Inferior parietal cortex (tissue), 1 donor: ENCODE measurements around the gene DNAJC18.
"Not testable (repeated sequence)": the region's sequence is repeated elsewhere in the genome, so short reads cannot be mapped to it uniquely, and the experiment has no call there.

Source experiments
- DNase-seq: peaks from one replicate; pipeline ENCODE4 v3.0.0-alpha.2; 2016; ENCODE audit errors: extremely low spot score

Gene DNAJC18

DNA sequence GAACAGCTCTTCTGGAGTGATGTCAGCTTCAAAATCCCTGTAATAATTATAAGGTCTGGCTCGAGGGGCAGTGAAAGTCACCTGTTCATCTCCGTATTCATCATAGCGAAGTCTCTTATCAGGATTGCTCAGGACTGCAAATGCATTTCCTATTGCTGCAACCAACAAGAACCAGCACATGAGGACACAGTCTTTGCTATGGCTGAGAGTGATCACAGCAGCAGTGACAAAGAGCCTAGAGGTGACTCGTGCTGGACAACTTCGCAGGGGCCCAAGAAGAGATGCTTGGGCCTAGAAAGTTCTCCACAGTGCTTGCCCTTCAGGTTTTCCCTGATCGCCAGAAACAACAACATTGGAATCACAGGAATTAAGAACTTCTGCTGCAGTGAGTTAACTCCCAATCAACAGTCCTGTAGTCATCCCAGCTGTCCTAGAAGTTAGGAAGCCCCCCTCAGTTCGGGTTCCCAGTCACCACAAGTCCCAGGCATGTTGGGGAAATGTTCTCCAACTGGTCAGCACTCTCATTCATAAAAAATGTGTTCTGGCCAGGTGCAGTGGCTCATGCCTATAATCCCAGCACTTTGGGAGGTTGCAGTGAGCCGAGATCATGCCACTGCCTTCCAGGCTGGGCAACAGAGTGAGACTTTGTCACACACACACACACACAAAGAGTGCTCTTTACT lies 13.0 kb downstream of the DNAJC18 start:
- no peak for DNase-seq

DNA sequence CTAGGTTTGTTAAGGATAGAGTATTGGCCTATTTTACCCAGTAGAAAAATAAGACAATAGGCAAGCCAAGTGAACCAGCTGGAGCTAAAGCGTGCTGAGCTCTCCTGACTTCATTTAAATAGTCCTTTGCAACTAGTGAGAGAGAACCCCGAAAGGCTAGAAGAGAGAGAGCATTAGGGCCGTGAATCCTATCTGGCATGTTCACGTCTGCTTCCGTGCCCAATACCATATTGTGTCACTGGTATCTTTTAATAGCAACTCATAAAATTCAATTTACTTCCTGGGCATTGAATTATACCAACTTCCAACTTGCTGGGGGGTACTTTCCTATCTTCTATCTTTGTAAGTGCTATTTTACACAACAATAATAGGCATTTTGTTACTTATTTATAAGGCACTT lies 13.8 kb downstream of the DNAJC18 start:
- DNase-seq, result no peak

DNA sequence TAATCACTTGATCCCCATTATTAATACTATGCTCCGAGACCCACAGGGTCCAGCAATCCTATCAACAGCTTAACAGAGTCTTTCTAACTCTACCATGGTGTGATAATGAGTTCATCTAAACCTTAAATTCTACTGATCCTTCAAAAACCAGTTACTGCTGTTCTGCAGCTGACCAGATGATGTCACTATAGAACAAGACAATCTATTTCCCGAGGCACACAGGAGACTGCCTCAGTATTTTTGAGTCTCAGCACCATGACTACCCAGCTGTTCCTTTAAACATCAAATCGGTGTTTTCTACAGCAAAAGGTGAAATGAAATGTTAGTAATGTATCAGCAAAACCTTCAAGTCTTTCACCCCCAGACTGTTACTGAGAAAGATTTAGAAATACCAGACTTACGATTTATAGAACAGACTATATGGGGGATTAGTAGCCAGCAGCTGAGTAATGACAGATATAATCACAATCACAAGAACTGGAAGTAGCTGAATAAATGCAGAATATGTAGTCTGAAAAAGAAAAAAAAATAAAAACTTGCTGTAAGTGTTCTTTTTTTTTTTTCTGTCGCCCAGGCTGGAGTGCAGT lies 16.9 kb downstream of the DNAJC18 start:
- peak; percentile 82 for DNase-seq

DNA sequence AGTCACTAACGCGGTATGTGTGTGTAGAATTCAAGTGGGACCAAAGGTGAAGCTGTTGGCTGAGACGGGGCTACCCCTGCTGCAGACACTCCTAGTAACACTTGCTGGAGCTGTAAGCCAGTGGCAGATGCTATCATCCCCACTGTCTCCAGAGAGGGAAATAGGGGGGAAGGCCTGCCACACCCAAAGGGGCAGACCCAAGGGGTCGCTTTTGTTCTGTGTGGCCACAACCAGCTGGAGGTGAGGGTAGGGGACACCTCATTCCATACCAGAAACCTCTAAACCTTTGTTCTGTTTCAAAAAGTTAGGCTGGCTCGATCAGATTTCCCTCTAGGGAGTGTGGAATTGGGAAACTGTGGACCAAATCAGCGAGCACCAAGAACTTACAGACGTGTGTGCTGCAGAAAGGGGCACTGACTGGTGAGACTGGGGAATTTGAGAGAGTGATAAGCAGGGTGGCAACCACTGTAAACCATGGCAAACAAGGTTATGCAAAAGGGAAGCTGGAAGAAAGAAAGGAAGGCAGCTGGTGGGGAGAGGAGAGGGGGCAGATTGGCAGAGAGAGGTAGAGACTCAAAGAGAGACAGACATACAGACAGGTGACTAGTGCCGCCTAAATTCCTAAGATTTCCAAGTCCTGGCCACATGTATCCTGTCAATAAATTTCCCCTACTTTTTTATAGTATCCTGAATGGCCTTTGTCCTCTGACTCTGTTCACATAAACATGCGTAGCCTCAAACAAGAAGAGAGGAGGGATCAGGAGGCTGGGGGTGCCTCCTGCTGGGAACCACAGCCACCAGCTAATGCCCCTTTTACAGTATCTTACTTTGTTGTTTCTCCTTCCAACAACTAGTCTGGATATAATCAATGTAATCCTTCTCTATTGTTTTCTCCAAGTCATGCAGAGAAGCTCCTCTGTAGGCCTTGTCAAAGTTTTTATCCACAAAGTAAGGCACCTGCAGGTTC lies 19.8 kb downstream of the DNAJC18 start:
- DNase-seq, result no peak

DNA sequence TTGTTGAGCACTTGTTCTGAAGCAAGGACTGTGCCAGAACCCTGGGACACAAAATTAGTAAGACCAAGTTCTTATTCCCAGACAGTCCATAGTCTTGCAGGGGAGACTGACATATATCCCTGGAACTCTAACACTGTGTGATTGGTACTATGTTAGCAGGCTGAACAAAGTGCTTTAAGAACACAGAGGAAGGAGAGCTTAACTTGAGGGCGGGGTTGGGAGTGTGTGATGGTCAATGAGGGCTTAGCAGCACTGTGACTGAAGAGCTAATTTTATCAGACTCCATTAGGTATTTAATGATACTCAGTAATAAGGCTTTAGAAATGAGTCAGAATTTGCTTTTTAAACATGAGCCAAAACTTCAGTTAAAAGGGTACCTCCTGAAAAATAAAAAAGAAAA lies 20.5 kb downstream of the DNAJC18 start:
- DNase-seq, result no peak

DNA sequence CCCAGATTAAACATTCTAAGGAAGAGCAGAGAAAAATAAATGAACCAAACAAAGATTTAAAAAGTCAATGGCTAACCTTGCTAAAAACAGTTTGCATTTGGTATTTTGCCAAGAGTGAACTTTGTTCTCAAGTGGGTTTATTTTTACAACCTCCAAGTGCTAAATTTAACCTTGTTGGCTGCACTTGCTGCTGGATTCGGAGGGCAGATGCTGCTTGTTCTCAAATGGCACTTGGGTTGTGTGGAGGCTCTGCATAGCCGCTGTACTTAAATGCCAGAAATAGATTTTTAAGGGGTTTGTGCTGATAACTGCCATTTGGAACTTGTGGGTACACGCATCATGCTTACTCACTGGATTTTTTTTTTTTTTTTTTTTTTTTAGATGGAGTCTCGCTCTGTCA lies 22.1 kb downstream of the DNAJC18 start:
- DNase-seq, result peak; percentile 61

DNA sequence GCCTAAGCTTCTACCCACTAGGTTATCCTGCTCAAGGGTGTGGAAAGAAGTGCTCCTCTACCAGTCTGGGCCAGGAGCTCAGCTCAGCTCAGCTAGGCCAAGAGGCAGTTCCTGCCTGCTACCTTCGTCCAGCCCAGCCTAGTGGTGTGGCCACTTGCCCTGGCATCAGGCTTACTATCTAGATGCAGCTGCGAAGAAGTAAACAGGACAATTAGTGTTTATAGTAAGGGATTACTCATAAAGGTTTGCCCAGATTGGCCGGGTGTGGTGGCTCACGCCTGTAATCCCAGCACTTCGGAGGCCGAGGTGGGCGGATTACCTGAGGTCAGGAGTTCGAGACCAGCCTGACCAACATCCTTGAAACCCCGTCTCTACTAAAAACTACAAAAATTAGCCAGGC lies 22.7 kb downstream of the DNAJC18 start:
- no peak for DNase-seq

DNA sequence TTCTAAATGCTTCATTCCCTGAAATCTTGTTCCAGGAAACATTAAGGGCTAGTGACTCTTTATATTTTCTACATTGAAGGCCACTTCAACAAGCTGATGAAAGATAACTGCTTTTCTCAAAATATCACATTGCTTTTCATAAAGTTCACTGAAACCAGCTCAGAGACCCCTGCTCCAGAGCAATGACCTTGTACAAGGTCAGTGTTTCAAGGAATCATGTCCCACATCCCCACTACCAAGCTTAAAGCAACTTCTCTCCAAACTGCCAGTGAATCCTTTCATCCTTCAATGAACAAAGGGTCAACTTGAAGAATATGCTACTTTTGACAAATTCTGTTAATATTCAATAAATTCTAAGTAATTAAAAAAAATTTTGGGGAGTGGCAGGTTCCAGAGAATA lies 23.5 kb downstream of the DNAJC18 start:
- no peak for DNase-seq

DNA sequence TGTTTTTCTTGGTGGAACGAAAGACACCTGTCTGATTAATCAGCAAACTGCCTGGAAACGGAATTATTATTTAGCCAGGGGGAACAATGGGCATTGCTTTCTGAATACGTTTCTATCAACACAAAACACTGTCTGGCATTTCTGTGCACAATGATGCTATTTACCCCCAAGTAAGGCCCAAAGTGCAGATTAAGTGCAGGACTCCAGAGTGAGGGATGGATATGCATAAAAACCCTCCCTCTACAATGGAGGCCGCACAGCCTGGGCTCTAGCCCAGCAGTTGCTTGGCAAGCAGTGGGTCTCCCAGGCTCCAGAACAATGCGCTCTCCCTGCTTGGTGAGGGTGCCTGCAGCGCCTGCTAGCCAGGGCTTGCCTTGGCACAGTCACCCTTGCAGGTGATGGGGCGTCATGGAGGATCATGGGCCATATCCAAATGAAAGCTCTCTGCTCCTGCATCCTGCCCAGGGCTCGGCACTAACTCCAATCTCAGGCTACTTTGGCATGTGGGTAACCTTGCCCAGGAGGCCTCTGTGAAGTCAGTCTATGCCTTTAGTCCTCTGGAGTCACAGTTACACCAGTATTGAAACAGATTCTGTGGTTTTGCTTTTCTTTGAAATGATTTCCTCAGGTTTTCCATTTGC lies 24.0 kb downstream of the DNAJC18 start:
- DNase-seq, result peak; percentile 77

DNA sequence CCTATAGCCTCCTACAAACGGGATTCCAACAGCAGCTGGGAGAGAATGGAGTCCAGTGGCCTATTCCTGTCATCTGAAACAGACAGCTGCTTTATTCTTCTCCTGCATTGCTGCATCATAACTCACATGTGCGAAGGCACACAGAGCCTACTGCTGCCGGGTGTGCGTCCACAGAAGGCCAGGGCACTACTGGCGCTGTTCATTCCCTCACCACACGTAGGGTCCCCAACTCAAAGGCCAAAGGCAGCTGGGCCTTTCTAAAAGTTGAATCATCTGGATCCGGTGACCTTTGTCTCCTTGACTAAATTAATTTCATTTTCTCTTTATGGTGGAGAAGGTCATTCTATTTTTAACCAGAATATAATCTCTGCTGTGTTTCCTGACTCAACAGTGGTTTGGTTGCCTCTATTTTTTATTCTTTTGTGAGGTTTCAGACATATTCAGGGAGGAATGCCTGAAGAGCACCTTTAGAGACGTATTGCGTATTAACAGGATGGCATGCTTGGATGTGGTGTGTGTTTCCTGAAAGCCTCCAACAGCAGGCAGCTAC lies 24.7 kb downstream of the DNAJC18 start:
- DNase-seq, result peak; percentile 39

DNA sequence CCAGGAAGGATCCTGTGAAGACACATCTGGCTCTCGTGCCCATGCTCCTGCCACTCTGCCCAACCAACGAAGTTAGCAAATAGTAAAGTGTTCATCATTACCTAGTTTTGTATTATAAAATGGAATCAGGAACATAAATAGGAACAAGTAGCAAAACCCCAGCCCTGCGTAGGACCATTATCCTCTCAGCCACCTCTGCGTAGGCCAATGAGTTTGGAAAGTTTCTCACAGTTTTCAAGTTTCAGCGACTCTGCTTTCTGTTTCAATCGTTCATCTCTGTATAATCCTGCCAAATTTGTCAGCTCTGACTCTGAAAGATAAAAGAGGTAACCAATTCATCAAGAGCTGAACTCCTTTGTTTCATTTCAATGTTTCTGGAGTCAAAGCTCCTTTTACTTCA lies 25.4 kb downstream of the DNAJC18 start:
- peak; percentile 20 for DNase-seq

DNA sequence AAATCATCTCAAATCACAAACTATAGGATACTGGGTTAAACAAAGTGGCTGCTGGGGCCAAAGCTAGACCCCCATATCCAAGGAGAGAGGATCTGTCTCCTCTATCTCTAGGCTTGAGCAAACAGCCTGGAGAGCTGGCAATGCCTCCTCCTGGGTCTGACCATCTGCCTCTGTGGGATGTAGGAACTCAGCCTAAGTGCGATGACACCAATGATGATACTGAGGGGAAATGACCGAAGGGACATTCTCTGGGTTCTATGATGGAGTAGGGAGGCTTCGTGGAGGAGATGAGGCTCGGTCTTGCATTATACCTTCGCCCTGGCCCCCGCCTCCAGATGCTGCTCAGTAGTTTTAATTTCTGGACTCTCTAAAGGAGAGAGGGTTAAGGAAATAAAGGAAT lies 26.2 kb downstream of the DNAJC18 start:
- DNase-seq, result no peak

DNA sequence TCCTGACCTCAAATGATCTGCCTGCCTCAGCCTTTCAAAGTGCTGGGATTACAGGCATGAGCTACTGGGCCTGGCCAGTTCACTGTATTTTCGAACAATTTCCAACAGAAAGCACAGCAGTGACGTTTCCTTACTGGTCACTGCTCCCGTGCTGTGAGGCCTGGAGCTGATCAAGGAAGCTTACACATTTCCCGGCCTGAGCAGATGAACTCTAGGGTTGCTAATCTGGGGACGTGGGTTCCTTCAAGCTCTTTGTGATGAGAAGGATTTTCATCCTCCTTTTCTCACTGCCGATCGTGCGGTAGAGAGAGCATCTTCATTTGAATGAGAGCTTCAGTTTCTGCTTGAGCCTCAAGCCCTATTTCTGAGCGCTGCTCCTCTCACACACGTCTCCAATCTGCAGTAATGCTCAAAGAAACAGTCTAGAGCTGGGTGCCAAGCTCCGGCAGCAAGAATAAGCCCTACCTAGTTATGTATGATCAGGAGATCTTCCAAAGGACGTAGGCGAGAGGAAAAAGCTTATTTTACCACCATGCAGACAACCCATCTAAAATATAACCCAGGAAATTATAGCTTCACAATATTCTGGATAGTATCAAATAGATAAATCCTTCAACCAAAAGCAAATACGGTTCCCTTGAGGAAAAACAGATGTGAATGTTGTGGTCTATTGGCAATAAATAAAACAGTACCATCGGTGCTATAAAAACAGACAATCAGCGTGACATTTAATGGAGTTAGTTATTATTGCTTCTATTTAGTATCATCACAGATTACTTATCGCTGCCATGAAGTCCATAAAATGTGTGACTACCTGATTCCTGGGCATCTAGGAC lies 28.1 kb downstream of the DNAJC18 start:
- DNase-seq, result peak; percentile 61

DNA sequence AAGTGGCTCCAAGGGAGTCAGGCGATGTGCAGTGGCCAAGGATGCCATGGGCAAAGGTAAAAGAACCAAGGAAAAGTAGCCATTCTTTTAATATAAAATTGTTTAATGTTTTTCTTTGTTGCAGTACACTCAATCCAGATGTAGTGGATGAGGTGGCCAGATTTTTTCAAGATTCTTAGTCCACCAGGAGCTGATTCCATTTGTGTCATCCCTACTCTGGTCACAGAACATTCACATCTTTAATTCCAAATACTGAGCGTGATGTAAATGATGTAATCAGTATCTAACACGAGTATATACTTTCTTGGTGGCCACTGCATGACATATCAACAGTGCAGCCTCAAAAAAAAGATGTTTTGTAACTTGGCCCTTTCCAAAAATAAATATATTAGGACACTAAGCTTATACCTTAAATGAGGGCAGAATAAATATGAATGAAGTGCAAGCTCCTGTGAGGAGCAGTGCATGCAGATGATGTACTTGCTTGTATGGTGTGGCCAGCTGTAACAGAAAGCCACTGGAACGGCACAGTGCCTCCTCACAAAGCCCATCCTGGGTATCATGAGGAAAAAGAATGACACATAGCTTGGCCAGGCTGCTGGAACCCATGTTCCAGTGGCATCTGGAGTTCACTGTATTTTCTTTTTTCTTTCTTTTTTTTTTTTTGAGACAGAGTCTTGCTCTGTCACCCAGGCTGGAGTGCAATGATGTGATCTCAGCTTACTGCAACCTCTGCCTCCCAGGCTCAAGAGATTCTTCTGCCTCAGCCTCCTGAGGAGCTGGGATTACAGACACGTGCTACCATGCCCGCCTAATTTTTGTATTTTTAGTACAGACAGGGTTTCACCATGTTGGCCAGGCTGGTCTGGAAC lies 29.0 kb downstream of the DNAJC18 start:
- DNase-seq, result no peak

DNA sequence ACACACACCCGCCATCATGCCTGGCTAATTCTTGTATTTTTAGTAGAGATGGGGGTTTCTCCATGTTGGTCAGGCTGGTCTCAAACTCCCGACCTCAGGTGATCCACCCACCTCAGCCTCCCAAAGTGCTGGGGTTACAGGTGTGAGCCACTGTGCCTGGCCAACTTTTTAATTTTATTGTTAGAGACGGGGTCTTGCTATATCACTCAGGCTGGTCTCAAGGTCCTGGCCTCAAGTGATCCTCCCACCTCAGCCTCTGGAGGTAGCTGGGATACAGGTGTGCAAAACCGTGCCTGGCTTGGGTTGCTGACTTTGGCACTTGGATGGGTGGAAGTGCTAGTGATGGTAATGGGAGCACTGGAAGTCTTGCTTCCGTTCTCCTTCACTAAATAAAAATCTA lies 30.2 kb downstream of the DNAJC18 start:
- DNase-seq, result not testable (repeated sequence)

DNA sequence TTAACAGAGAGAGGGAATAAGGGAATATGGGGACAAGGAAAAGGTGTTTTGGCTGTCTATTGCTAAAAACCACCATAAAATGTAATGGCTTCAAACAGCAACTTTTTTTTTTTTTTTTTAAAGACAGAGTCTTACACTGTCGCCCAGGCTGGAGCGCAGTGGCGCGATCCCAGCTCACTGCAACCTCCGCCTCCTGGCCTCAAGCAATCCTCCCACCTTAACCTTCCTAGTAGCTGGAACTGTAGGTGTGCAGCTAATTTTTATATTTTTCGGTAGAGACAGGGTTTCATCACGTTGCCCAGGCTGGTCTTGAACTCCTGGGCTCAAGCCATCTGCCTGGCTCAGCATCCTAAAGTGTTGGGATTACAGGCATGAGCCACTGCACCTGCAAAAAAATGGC lies 31.1 kb downstream of the DNAJC18 start:
- no peak for DNase-seq

DNA sequence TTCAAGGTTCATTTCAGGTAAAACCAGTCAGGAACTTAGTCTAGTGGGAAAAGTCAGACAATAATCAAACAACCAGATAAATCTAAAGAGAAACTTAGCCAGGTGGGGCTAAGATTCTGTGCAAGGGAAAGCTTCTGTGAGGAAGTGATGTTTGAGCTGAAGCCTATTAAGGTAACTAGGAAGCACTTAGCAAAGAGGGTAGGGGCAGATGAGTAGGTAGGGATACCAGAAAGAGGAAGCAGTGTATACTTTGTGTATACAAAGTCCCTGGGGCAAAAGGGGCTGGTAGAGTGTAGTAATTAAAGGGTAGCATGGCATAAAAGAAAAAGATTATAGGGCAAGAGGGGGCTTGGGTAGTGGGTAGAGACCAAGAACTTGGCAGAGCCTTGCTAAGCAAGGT lies 31.8 kb downstream of the DNAJC18 start:
- DNase-seq, result no peak

DNA sequence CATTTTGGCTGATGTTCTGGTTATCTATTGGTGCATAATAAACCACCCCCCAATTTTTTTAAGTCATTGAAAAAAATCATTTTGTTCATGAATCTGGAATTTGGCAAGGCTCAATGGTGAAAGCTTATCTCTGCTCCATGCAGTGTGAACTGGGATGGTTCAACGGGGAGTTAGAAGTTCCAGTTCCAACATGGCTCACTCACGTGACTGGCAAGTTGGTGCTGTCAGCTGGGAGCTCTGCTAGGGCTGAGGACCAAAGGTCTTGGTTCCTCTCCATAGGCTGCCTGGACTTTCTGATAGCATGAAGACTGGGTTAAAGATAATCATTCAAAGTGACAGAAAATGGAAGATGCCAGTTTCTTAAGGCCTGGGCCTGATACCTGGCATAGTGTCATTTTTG lies 32.4 kb downstream of the DNAJC18 start:
- no peak for DNase-seq

DNA sequence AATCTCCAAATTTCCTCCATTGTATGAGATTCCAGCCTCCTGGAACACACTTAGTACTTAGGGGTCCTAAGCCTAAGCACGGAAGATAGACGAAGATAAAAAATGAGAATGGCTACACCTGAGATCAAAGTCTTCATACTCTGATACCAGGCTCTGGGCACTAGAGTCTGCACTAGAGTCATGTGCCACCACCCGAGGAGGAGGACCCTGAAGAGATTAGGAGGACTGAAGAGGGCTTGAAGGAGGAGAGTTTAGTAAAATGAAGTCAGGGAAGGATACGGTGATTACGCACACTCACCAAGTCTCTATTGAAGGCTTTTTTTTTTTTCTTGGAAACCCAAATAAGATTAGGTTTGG lies 34.9 kb downstream of the DNAJC18 start:
- DNase-seq, result no peak
